Hematopoietic multipotent progenitor cell treated with erythropoietin and hydrocortisone succinate and interleukin-3 and kit ligand, for 15 days (in vitro differentiated cells): ENCODE measurements around the gene AP1M1.
A peak's percentile ranks its signal among the peaks of the same experiment; 100 is the strongest.

Experiments
- DNase-seq: peaks from one replicate; pipeline ENCODE4 v3.0.0-alpha.2; 2015; ENCODE audit warnings: low spot score

AP1M1 gene

GRCh38 chr19:16185123-16185767 lies 12.5 kb upstream of the AP1M1 start, which contains the start of gene FAM32A:
FAM32A (plus strand) TSS chr19:16185410; CDS start chr19:16185443, 33 bp downstream.
- peak; percentile 99 for DNase-seq

GRCh38 chr19:16185768-16186123 lies 12.0 kb upstream of the AP1M1 start:
- DNase-seq: peak; percentile 23

- no peak for DNase-seq
Measured at GRCh38 chr19:16188521-16188920, 9.2 kb upstream of the AP1M1 start.

GRCh38 chr19:16190198-16190597 lies 7.5 kb upstream of the AP1M1 start:
- no peak for DNase-seq

GRCh38 chr19:16190736-16191135 lies 7.0 kb upstream of the AP1M1 start:
- DNase-seq: no peak

- DNase-seq: no peak
Measured at GRCh38 chr19:16191216-16191908, 6.3 kb upstream of the AP1M1 start.

- no peak for DNase-seq
Measured at GRCh38 chr19:16193466-16193865, 4.2 kb upstream of the AP1M1 start.

- no peak for DNase-seq
Measured at GRCh38 chr19:16197188-16197621, 506 bp upstream of the AP1M1 start.

- peak; percentile 18 for DNase-seq
Measured at GRCh38 chr19:16198370-16198651, 600 bp downstream of the AP1M1 start.

GRCh38 chr19:16199275-16199932 lies 1.7 kb downstream of the AP1M1 start:
- no peak for DNase-seq

GRCh38 chr19:16200038-16201010 lies 2.6 kb downstream of the AP1M1 start:
- no peak for DNase-seq

GRCh38 chr19:16201011-16201391 lies 3.3 kb downstream of the AP1M1 start:
- no peak for DNase-seq

- no peak for DNase-seq
Measured at GRCh38 chr19:16202320-16203255, 4.9 kb downstream of the AP1M1 start.

GRCh38 chr19:16203256-16204004 lies 5.7 kb downstream of the AP1M1 start:
- DNase-seq: no peak

- no peak for DNase-seq
Measured at GRCh38 chr19:16204005-16204294, 6.2 kb downstream of the AP1M1 start.

GRCh38 chr19:16205205-16206045 lies 7.7 kb downstream of the AP1M1 start:
- DNase-seq: no peak

- DNase-seq: no peak
Measured at GRCh38 chr19:16206046-16206605, 8.4 kb downstream of the AP1M1 start.

GRCh38 chr19:16206637-16207036 lies 8.9 kb downstream of the AP1M1 start:
- no peak for DNase-seq

GRCh38 chr19:16207063-16207462 lies 9.4 kb downstream of the AP1M1 start:
- DNase-seq: no peak
